Measurements from ENCODE around the gene ZBTB7A. TPM values are rescaled to one million over a fixed set of nuclear protein-coding genes. Genes with fewer than 3 reads are reported as not detected.
A peak's percentile ranks its signal among the peaks of the same experiment; 100 is the strongest.
"Not testable (repeated sequence)": the region's sequence is repeated elsewhere in the genome, so short reads cannot be mapped to it uniquely, and the experiment has no call there.

Gene ZBTB7A
- total RNA-seq, 1 donor from 2014 or later, result 21.0 TPM

DNA sequence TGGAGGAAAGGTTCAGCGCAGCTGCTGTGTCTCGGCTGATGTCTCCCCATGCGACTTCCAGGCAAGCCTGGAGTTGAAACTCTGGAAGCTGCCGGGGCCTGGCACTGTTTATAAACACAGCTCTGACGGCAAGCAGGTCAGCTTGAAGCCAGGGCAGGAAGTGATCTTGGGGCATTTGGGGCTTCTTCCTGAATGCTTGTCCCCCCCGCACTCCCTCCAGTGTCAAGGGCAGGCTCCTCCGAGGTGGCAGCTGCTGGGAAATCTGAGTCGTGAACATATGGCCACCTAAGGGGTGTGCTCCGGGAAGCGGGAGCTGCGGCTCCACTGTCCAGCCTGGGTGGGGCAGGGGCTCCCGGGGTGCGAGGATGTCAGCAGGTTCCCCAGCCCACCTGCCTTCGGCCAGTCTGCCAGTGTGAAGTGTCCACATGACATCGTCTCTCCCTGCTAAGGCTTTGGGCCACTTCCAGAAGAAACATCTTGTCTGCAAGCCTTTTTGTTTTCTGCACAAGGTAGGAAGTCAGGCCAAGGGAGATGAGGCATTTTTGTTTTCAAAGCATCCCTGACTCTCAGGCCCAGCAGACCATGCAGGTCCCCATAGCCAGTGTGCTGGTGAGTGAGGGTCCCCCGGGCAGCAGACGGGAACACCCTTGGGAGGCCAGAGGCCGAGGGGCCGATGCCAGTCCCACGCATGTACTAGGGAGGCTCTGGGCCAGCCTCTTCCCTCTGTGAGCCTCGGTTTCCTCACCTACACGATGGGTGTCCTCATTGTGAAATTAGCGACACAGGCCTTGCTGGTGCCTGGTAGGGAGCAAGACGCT, 56.5 kb downstream of the ZBTB7A start:
- TF ChIP-seq, protein P1, sequence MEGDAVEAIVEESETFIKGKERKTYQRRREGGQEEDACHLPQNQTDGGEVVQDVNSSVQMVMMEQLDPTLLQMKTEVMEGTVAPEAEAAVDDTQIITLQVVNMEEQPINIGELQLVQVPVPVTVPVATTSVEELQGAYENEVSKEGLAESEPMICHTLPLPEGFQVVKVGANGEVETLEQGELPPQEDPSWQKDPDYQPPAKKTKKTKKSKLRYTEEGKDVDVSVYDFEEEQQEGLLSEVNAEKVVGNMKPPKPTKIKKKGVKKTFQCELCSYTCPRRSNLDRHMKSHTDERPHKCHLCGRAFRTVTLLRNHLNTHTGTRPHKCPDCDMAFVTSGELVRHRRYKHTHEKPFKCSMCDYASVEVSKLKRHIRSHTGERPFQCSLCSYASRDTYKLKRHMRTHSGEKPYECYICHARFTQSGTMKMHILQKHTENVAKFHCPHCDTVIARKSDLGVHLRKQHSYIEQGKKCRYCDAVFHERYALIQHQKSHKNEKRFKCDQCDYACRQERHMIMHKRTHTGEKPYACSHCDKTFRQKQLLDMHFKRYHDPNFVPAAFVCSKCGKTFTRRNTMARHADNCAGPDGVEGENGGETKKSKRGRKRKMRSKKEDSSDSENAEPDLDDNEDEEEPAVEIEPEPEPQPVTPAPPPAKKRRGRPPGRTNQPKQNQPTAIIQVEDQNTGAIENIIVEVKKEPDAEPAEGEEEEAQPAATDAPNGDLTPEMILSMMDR (conservative IDR thresholded peaks at IDR 0.05), result no peak
- H3K27ac Mint-ChIP-seq, result peak overlapping the region; percentile 84
- H3K4me3 Mint-ChIP-seq, result peak overlapping the region; percentile 93
- peaks cover 28% of the 10 kb centered on the region for H3K4me1 Mint-ChIP-seq (ENCODE audit: unreplicated experiment)
- H3K9me3 Mint-ChIP-seq, result no peaks in the 10 kb centered on the region
- DNase-seq (ENCODE audit: extremely low spot score, unreplicated experiment), result no peak
- no peaks in the 10 kb centered on the region for H3K27me3 Mint-ChIP-seq
- no peaks in the 10 kb centered on the region for H3K36me3 Mint-ChIP-seq

DNA sequence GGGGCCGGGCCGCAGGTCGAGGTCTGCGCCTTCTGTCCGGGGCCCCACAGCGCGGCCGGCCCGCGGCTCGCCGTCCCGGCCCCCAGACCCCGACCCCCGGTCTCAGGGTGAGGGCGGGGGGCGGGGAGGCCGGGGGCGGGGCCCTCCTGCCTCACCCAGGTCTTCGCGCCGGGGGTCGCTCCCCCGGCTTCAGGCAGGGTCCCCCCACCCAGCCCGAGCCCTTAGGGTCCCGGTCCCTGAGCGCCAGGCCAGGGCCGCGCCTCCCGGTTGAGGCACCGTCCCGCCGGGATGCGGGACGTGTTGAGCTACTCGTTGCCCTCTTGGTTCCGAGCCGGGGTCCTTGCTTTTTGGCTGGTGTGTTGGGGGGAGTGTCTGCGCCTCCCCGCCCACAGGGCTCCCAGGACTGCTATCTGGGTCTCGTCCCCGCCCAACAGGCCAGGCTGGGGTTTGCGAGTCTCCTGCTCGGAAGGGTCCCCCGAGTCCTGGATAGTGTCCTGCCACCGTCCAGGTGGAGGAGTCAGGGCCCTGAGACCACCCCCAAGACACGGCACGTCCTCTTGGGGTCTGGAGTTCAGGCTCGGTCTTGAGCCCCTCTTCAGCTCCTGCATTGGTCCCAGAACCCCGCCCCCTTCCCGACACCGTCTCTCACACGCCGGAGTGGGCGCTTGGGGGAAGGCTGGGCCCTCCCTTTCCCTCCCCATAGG, 58.7 kb downstream of the ZBTB7A start:
- peak overlapping the region; percentile 84 for H3K27ac Mint-ChIP-seq
- peaks cover 28% of the 10 kb centered on the region for H3K4me1 Mint-ChIP-seq (ENCODE audit: unreplicated experiment)
- no peaks in the 10 kb centered on the region for H3K27me3 Mint-ChIP-seq
- TF ChIP-seq, protein P1 (conservative IDR thresholded peaks at IDR 0.05), result no peak
- no peaks in the 10 kb centered on the region for H3K36me3 Mint-ChIP-seq
- H3K4me3 Mint-ChIP-seq, result peak overlapping the region; percentile 93
- no peaks in the 10 kb centered on the region for H3K9me3 Mint-ChIP-seq
- DNase-seq (ENCODE audit: extremely low spot score, unreplicated experiment), result no peak

DNA sequence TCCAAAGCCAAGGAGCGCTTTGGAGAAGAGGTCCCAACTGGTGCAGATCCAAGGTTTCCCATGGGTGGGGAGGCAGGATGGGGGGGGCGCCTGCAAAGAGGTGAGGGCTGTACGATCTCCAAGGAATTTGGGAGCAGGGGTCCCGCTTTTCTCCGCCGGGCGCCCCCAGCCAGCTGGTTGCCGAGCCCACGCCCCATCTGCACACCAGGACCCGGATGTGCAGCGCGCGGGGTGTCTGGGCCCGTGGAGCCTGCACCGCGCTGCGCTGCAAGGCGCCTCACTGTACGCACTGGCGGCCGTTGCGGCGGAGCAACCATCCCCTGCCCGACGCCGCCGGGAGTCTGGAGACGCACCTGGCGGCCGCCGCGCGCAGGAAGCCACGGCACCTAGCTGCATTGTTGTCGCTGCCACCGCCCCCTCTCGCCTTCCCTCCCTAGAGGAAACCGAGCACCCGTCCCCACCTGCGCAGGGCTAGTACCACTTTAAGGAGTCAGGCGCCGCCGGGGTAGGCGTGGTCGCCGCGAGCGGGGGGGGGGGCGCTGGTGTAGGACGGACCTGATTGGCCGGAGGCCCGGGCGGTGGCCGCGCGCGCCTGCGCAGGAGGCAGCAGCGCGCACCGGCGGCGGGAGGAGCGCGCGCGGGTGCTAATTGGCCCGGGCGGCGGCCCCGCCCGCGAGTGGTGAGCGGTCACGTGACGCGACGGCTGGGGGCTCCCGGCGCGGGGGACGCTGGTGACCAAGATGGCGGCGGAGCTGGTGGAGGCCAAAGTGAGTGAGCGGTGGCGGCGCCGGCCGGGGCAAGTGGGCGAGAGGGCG, 59.5 kb downstream of the ZBTB7A start, which contains the start of gene PIAS4:
Gene PIAS4 (plus strand): TSS at position 716 of the 815 bp plus-strand sequence. CDS start 25 bp downstream, at position 741.
- TF ChIP-seq, protein P1 (conservative IDR thresholded peaks at IDR 0.05), result no peak
- Mint-ChIP-seq H3K27ac (peak within 1 kb of the TSS; percentile 84), H3K9me3 (no peaks in the 10 kb centered on the region), H3K4me3 (peak within 1 kb of the TSS; percentile 93), H3K36me3 (no peaks in the 10 kb centered on the region), H3K27me3 (no peaks in the 10 kb centered on the region), H3K4me1 (ENCODE audit: unreplicated experiment) (peaks cover 25% of the 10 kb centered on the region)
- peak; percentile 96 for DNase-seq (ENCODE audit: extremely low spot score, unreplicated experiment)

DNA sequence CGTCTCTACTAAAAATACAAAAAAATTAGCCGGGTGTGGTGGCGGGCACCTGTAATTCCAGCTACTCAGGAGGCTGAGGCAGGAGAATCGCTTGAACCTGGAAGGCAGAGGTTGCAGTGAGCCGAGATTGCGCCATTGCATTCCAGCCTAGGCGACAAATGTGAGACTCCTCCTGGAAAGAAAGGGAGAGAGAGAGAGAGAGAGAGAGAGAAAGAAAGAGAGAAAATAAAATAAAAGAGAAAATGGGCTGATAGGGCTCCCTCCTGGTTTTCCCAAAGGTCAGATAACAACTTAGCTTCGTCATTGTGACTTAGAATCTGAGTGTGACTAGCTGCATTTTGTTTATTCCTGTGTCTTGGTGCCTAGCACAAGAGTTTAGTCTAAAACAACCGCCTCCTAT, 61.3 kb downstream of the ZBTB7A start:
- not testable (repeated sequence) for H3K27me3 Mint-ChIP-seq; H3K36me3 Mint-ChIP-seq; H3K9me3 Mint-ChIP-seq; H3K27ac Mint-ChIP-seq; DNase-seq (ENCODE audit: extremely low spot score, unreplicated experiment)
- Mint-ChIP-seq H3K4me1 (ENCODE audit: unreplicated experiment) (peaks cover 20% of the 10 kb centered on the region), H3K4me3 (peak overlapping the region; percentile 57)

DNA sequence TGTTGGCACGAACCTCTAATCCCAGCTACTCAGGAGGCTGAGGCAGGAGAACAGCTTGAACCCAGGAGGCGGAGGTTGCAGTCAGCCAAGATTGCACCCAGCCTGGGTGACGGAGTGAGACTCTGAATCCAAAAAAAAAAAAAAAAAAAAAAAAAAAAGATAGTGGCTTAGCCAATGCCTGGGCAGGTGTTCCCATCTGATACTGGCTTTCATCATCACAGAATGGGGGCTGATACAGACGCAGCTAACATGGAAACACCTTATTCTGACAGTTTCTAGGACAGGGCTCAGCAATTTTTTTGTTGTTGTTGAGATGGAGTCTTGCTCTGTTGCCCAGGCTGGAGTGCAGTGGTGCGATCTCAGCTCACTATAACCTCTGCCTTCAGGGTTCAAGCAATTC, 65.9 kb downstream of the ZBTB7A start:
- H3K4me1 Mint-ChIP-seq (ENCODE audit: unreplicated experiment); H3K4me3 Mint-ChIP-seq; DNase-seq (ENCODE audit: extremely low spot score, unreplicated experiment); H3K27ac Mint-ChIP-seq; H3K36me3 Mint-ChIP-seq; H3K9me3 Mint-ChIP-seq; H3K27me3 Mint-ChIP-seq: not testable (repeated sequence)

- H3K9me3 Mint-ChIP-seq; H3K4me3 Mint-ChIP-seq; H3K36me3 Mint-ChIP-seq; H3K4me1 Mint-ChIP-seq (ENCODE audit: unreplicated experiment); H3K27me3 Mint-ChIP-seq; H3K27ac Mint-ChIP-seq; DNase-seq (ENCODE audit: extremely low spot score, unreplicated experiment): not testable (repeated sequence)
These were observed 67.9 kb downstream of the ZBTB7A start for GRCh38 chr19:3998667-3999412.

Data from type B pancreatic cell (in vitro differentiated cells).